ENCODE measurements around the gene GPC6. TPM values are rescaled to one million over a fixed set of nuclear protein-coding genes. Genes with fewer than 3 reads are reported as not detected.

GPC6 gene
- total RNA-seq, 1 experiment from 2014 or later, result 0.22 TPM

DNA sequence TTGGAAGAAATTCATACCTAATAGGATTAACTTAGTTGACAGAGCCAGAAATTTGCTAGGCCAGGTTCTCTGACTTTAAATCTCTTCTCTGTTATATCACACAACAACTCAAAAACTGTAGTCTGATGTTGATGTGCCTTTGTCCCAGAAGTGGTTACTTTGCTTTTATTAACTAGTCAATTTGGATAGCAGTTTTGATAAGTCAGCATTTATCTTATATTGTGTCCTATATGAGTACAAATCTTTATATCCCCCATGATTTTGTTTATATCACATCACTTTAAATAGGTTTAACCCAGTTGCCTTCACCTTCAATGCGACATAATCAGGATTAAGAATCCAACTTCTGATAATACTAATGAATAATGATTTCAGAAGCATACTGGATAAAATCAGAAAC, 459.3 kb downstream of the GPC6 start:
- BruUV-seq (replicated peaks), result no TSS peak
- TF ChIP-seq EZH2 (IDR thresholded peaks at IDR 0.05) (no peak), JUND (IDR thresholded peaks at IDR 0.05) (no peak), YY1 (IDR thresholded peaks at IDR 0.05; ENCODE audit: extremely low read depth, insufficient replicate concordance, low read depth, low read length) (no peak), ZFX (IDR thresholded peaks at IDR 0.05) (no peak), EZH2phosphoT487 (IDR thresholded peaks at IDR 0.05; ENCODE audit: borderline replicate concordance) (no peak), CBX3 (IDR thresholded peaks at IDR 0.05; ENCODE audit: low read depth) (no peak), POLR2AphosphoS5 (IDR thresholded peaks at IDR 0.05; ENCODE audit: low read depth, low read length) (no peak), POLR2A (IDR thresholded peaks at IDR 0.05; ENCODE audit: borderline replicate concordance, extremely low read depth, insufficient read depth, insufficient read length) (no peak), EGR1 (IDR thresholded peaks at IDR 0.05; ENCODE audit: low read depth) (no peak)
- TF ChIP-seq, protein P1, sequence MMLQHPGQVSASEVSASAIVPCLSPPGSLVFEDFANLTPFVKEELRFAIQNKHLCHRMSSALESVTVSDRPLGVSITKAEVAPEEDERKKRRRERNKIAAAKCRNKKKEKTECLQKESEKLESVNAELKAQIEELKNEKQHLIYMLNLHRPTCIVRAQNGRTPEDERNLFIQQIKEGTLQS (IDR thresholded peaks at IDR 0.05), result no peak
- TF ChIP-seq, protein P2, sequence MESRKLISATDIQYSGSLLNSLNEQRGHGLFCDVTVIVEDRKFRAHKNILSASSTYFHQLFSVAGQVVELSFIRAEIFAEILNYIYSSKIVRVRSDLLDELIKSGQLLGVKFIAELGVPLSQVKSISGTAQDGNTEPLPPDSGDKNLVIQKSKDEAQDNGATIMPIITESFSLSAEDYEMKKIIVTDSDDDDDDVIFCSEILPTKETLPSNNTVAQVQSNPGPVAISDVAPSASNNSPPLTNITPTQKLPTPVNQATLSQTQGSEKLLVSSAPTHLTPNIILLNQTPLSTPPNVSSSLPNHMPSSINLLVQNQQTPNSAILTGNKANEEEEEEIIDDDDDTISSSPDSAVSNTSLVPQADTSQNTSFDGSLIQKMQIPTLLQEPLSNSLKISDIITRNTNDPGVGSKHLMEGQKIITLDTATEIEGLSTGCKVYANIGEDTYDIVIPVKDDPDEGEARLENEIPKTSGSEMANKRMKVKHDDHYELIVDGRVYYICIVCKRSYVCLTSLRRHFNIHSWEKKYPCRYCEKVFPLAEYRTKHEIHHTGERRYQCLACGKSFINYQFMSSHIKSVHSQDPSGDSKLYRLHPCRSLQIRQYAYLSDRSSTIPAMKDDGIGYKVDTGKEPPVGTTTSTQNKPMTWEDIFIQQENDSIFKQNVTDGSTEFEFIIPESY (IDR thresholded peaks at IDR 0.05; ENCODE audit: extremely low read depth, insufficient replicate concordance, low read length), result no peak
- RAD21 ChIA-PET (ENCODE audit: low non-redundant PET in 1 of 2, low total read pairs in 2 of 2, uncharacterized antibody in 2 of 2, unreplicated experiment in 2 of 2), result no interaction called here
- CTCF ChIA-PET, result no interaction called here
- Histone ChIP-seq H3K27me3 (ENCODE audit: insufficient read depth, low read length) (no peaks in the 10 kb centered on the region), H3K4me3 (replicated peaks in 1 of 2; ENCODE audit: low read depth in 1 of 2, low read length in 2 of 2) (no peak overlapping the region), H3K4me1 (ENCODE audit: control insufficient read depth in 1 of 2, insufficient read depth in 2 of 2, low read length in 2 of 2) (no peaks in the 10 kb centered on the region), H3K36me3 (ENCODE audit: control insufficient read depth in 1 of 2, insufficient read depth in 2 of 2, low read length in 2 of 2) (no peaks in the 10 kb centered on the region), H4K20me1 (ENCODE audit: insufficient read depth) (no peaks in the 10 kb centered on the region), H3K4me2 (ENCODE audit: low read length) (no peak overlapping the region), H3K9me3 (ENCODE audit: control insufficient read depth in 1 of 2, insufficient read depth in 1 of 2, low read depth in 1 of 2, low read length in 2 of 2) (peaks cover 13 to 22% of the 10 kb centered on the region in 2 experiments; a peak in 2 of 4 replicates), H2AFZ (ENCODE audit: low read depth, low read length, poor library complexity, severe bottlenecking) (no peak overlapping the region), H3K9ac (ENCODE audit: low read length) (no peak overlapping the region), H3K79me2 (ENCODE audit: insufficient read depth, low read length) (no peaks in the 10 kb centered on the region), H3K9me2 (ENCODE audit: insufficient read depth) (no peaks in the 10 kb centered on the region), H3K27ac (ENCODE audit: low read depth, low read length) (no peak overlapping the region)
- ATAC-seq (no peak), DNase-seq (ENCODE audit: low read depth, low spot score) (no peak)
- POLR2A ChIA-PET, result no interaction called here
- intact Hi-C loops (cut with micrococcal nuclease), result no loop called here
